ENCODE measurements around the gene BAZ1A. TPM values are rescaled to one million over a fixed set of nuclear protein-coding genes. Genes with fewer than 3 reads are reported as not detected.

BAZ1A gene
- total and polyA plus RNA-seq, 2 donors (not counting 1 experiment from before 2014, with no cell fraction given) = 18.8 to 36.8 TPM

- ChIA-PET POLR2A (no interaction called here), CTCF (no interaction called here)
- no CpG with 5 or more reads among the region's 4 CpGs for WGBS (ENCODE audit: insufficient coverage)
Measured at GRCh38 chr14:34718750-34719304, 156.3 kb downstream of the BAZ1A start.

More at GRCh38 chr14:34718750-34719304, 156.3 kb downstream of the BAZ1A start:
- Histone ChIP-seq H3K4me2 (replicated peaks; ENCODE audit: low read depth, low read length, poor library complexity, severe bottlenecking) (no peak overlapping the region), H3K27me3 (replicated peaks in 1 of 4; ENCODE audit: control extremely low read depth in 1 of 4, control insufficient read depth in 3 of 4, insufficient read depth in 4 of 4, low read length in 3 of 4) (no peaks in the 10 kb centered on the region), H4K20me1 (ENCODE audit: control insufficient read depth, insufficient read depth, low read length, poor library complexity, severe bottlenecking) (no peaks in the 10 kb centered on the region), H3K36me3 (replicated peaks in 1 of 2; ENCODE audit: control extremely low read depth in 1 of 2, control insufficient read depth in 1 of 2, extremely low read depth in 1 of 2, insufficient read depth in 2 of 2, low read length in 1 of 2) (no peaks in the 10 kb centered on the region), H3K9ac (ENCODE audit: low read length) (no peak overlapping the region), H3K27ac (ENCODE audit: low read length in 2 of 2) (no peak overlapping the region), H3K9me3 (ENCODE audit: control extremely low read depth in 1 of 3, control insufficient read depth in 2 of 3, insufficient read depth in 1 of 3, low read length in 2 of 3) (no peaks in the 10 kb centered on the region), H3K4me3 (ENCODE audit: control extremely low read depth in 1 of 5, extremely low read depth in 1 of 5, insufficient read depth in 1 of 5, low read depth in 2 of 5, low read length in 4 of 5) (no peak overlapping the region), H2AFZ (ENCODE audit: insufficient read depth, low read depth, low read length, poor library complexity, severe bottlenecking) (no peak overlapping the region), H3K79me2 (ENCODE audit: control insufficient read depth, insufficient read depth, low read length) (no peaks in the 10 kb centered on the region), H3K4me1 (ENCODE audit: control insufficient read depth in 2 of 2, insufficient read depth in 2 of 2, low read length in 2 of 2) (peaks cover 4 to 11% of the 10 kb centered on the region in 2 donors)
- Mint-ChIP-seq H3K4me1 (peaks cover 14% of the 10 kb centered on the region), H3K4me3 (no peak overlapping the region), H3K9me3 (ENCODE audit: insufficient read depth) (no peaks in the 10 kb centered on the region), H3K27ac (no peak overlapping the region), H3K27me3 (no peaks in the 10 kb centered on the region)
- intact Hi-C loops (cut with micrococcal nuclease) = loop anchor here (10.0 kb wide), 1 partner anchor 254 kb away; the partner anchor contains the start of gene SPTSSA
- TF ChIP-seq, protein P1, sequence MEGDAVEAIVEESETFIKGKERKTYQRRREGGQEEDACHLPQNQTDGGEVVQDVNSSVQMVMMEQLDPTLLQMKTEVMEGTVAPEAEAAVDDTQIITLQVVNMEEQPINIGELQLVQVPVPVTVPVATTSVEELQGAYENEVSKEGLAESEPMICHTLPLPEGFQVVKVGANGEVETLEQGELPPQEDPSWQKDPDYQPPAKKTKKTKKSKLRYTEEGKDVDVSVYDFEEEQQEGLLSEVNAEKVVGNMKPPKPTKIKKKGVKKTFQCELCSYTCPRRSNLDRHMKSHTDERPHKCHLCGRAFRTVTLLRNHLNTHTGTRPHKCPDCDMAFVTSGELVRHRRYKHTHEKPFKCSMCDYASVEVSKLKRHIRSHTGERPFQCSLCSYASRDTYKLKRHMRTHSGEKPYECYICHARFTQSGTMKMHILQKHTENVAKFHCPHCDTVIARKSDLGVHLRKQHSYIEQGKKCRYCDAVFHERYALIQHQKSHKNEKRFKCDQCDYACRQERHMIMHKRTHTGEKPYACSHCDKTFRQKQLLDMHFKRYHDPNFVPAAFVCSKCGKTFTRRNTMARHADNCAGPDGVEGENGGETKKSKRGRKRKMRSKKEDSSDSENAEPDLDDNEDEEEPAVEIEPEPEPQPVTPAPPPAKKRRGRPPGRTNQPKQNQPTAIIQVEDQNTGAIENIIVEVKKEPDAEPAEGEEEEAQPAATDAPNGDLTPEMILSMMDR (IDR thresholded peaks at IDR 0.05) = no peak
- TF ChIP-seq EZH2 (IDR thresholded peaks at IDR 0.05; ENCODE audit: borderline replicate concordance, insufficient read depth, low read depth, low read length, poor library complexity, severe bottlenecking) = no peak
- ATAC-seq (ENCODE audit: low read depth) = no peak
- DNase-seq = no peak
